GM21381 (cell line): ENCODE data around the gene GIT2.
"Not testable (repeated sequence)": the region's sequence is repeated elsewhere in the genome, so short reads cannot be mapped to it uniquely, and the experiment has no call there.

Experiments used
- ATAC-seq: cut with Tn5 transposase; IDR thresholded peaks from one replicate; pipeline ENCODE4 v1.9.1; 2021; ENCODE audit warnings: mild to moderate bottlenecking, moderate library complexity; ENCODE audit not compliant: unreplicated experiment

Gene GIT2

GRCh38 chr12:110006115-110006514, 9.9 kb upstream of the GIT2 start:
- ATAC-seq: no peak

DNA sequence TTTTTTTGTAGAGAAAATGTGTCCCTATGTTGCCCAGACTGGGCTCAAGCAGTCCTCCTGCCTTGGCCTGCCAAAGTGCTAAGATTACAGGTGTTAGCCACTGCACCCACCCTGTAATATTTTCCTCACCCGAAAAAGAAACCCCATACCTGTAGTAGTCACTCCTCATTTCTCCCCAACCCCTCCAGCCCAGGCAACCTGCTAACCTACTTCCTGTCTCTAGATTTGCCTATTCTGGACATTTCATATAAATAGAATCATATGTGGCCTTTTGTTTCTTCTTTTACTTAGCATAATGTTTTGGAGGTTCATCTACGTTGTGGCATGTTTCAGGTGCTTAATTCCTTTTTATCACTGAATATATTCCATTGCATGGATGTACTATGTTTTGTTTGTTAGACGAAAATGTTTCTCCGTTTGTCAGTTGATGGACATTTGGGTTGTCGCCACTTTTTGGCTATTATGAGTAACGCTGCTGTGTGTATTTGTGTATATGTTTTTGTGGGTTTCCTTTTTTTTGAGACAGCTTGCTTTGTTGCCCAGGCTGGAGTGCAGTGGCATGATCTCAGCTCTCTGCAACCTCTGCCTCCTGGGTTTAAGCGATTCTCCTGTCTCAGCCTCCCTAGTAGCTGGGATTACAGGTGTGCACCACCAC, 9.3 kb upstream of the GIT2 start:
- no peak for ATAC-seq

DNA sequence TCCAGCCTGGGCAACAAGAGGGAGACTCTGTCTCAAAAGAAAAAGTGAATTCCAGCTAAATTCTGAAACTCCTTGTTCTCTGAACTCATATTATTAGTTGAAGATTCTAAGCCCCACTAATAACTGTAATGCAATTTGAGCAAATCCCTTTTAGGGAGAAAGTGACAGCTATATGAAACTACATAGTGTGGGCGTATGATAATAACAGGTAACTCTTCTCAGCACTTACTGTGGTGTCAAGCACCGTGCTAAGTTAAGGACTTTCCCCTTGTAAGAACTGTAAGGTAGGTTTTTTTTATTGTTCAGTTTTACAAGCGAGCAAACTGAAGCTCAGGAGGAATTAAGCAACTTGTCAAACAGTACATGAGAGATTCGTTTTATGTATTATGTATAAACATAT, 8.4 kb upstream of the GIT2 start:
- no peak for ATAC-seq

DNA sequence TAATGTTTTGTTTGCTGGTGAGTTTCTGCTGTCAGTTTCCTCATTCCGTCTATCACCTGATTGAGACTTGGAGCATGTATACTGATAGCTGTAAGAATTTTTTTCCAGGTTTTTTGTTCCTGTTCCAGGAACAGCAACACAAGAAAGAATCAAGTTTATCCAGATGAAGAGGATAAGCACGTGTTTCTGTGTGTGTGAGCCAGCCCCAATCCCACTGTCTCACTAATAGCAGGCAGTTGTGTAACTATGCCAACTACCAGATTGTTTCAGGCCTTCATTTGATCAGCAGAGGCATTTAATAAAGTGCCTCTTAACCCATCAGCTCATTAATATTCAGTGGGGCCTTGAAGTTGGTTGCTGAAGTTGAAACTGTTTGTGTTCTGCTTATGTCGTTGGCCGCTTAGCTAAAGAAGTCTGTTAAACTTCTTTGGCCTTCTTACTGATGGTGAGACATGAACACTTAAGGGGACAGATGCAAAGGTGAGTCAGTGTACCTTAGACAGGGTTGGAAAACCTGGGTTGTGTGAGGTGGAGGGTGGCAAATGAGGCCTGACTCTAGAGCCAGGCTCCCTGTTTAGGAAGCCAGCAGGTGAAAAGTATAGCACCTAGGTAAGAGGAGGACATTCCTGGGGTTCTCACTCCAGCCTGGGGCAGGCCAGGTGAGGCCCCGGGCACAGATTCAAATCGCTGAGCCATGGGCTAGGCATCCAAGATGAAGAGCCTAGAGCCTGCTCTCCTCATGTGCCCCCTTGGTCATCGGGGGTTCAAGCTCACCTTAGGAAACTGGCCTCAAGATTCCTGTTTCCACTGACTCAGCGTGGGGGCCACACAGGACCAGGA, 6.7 kb upstream of the GIT2 start:
- no peak for ATAC-seq

DNA sequence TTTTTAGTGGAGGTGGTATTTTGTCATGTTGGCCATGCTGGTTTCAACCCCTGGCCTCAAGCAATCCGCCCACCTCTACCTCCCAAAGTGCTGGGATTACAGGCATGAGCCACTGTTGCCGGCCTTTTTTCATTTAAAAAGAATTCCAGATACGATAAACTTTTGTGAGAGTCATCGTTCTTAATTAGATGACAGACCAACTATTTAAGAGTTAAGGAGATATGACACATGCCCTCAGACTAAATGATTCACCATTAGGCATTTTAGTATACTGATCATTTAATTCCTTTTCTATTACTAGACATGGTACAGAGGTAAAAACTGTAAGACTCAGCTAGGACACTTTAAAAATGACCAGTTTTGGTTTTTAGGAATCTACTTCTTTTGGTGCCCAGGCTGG, 5.4 kb upstream of the GIT2 start:
- ATAC-seq: no peak

GRCh38 chr12:109999983-110000505, 3.9 kb upstream of the GIT2 start:
- ATAC-seq: no peak

- ATAC-seq: no peak
Observed at GRCh38 chr12:109999649-109999971, 3.4 kb upstream of the GIT2 start.

DNA sequence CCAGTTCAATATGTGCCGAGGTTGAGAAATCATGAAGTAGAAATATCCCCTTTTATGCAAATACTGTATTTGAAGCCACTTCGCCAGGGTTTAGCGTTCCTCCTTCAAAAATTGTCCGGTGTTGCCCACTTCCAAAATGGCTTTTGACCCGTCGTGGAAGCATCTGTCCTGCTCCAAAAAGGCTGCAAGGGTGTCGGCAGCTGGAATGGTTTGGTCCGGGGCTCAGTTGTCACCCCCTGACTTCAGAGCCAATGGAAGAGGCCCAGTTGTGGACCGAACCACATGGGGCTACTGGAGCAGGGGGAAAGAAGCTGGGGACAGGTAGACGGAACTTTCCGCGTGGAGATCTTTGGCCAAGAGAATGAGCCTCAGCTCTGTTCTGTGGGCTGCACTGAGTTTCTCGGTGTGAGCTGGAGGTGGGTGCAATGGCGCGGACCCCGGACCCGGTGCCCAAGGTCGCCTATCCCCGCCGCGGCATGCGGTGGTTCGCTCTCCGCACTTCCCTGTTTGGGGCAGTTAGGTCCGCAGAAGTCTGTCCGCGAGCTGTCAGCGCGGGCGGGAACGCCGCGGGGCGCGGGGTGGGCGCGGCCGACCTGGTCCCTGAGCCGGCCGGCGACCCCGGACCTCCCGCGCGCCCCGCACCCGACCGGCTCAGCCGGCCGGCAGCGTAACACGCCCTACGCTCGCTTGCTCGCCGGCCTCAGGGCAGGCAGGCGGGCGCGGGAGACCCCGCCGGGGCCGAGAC, 2.9 kb upstream of the GIT2 start, which contains the start of gene ANKRD13A:
TSS of gene ANKRD13A (plus strand) at position 527 of the 745 bp plus-strand sequence. CDS start 259 bp downstream, outside the sequence.
- ATAC-seq: peak; percentile 53

DNA sequence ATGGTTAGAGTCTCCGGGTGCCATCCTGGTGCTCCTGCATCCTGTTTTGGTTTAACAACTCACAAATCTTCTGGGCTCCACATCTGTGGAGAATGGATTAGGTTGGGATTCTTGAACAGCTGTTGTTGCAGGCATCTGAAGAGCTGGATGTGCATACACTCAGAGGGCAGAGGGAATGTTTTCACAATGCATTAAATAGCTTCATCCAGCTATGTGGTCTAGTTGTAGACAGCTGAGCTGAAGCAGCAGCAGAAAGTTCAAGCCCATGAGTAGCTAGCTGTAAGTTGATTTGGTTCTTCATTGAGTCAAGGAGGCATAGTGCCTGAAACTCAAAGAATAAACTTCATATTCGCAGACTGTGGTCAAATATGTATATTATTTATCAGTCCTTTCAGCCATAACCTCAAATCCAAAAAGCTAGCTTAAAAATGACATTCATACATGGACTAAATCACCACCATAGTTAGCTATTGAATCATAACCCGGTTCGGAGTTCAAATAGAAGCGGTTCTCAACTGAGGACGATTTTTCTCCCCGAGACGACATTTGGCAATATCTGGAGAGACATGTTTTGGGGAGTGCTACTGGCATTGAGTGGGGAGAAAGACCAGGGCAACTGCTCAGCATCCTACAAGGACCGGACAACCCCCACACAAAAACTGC, 2.2 kb upstream of the GIT2 start:
- ATAC-seq: no peak

DNA sequence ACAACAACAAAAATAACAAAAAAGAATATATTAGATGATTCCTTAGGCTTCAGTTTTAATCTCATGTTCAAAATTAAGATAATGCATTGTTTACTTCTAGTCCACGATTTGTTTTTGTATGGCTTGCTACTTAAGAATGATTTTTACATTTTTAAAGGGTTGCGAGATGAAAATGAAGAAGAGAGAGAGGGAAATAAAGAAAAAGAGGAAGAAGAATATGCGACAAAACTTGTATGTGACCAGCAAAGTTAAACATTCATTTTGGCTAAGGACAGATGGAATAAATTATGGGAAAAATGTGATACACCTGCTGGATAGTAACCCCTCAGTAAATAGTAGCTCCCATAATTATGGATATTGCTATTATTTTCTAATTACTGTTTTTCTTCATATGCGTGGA, 1.2 kb upstream of the GIT2 start:
- ATAC-seq: no peak

DNA sequence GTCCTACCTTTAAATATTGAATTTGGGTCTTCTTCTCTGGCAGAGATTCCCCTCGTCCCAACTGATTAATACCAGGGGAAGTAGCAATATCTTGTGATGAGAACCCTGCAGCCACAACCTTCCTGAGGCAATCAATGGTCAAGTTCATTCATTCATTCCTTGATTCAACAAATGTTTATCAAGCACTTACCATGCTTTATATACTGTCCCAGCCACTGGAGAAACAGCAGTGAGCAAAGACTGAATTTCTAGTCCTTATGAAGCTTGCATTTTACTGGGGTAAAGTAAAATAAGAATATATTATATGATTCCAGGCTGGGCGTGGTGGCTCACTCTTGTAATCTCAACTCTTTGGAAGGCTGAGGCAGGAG, 300 bp upstream of the GIT2 start:
- ATAC-seq: no peak

GRCh38 chr12:109995361-109995685, 845 bp downstream of the GIT2 start:
- ATAC-seq: no peak

GRCh38 chr12:109994401-109995175, 1.6 kb downstream of the GIT2 start:
- no peak for ATAC-seq

- no peak for ATAC-seq
Observed at GRCh38 chr12:109993091-109993490, 3.1 kb downstream of the GIT2 start.

GRCh38 chr12:109991586-109991985, 4.6 kb downstream of the GIT2 start:
- ATAC-seq: no peak

DNA sequence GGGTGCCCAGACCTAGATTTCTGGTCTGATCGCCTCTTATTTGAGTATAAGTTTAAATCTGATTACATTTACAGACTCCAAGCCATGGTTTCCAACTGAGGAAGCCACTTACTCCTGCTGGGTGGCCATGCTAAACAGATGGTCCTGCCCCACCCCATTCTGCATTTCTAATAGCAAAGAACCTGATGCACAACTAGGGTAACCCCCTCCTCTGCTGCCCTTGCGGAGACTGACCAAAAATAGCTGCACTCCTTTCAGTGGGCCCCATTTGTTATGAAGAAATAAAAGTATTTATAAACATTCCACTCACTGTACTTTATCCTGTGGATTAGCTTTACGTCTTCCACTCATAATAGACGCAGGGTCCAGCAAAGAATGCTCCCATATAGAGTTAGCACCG, 6.8 kb downstream of the GIT2 start:
- ATAC-seq: no peak

DNA sequence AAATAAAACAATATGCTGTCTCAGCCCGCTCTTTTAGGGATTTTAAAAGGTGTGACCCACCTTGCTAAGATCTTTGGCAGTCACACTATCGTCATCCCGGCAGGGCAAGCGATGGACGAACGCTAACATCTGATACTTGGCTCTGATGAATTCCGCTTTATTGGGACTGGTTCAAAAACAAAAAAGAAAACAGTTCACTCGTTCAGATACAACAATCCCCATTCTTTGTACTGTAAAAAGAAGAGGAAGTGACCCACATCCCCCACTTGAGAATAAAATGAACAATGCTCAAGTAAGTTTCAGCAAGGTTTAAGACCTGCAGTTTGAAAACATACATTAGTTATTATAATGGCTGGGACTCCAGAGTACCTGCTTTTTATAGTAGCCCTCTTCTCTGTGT, 7.3 kb downstream of the GIT2 start:
- ATAC-seq: no peak

- no peak for ATAC-seq
Observed at GRCh38 chr12:109988274-109988673, 7.9 kb downstream of the GIT2 start.

DNA sequence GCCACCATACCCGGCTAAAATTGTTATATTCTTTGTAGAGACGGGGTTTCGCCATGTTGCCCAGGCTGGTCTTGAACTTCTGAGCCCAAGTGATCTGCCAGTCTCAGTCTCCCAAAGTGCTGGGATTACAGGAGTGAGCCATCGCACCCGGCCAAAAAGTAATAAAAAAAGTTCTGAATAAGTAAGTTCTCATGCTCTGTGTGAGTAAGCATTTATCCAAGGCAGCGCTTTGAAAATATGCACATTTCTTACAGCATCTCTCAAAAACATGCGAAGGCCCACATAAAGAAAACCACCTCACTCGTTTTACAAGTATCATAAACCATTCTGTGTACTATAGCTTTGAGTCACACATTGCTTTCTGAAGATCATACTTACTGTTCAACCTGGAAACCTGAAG, 8.6 kb downstream of the GIT2 start:
- ATAC-seq: no peak

DNA sequence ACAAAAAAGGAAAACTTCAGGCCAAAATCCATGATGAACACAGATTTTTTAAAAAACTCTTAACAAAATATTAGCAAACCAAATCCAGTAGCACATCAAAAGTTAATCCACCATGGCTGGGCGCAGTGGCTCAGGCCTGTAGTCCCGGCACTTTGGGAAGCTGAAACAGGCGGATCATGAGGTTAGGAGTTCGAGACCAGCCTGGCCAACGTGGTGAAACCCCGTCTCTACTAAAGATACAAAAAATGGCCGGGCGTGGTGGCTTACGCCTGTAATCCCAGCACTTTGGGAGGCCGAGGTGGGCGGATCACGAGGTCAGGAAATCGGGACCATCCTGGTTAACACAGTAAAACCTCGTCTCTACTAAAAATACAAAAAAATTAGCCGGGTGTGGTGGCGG, 9.9 kb downstream of the GIT2 start:
- not testable (repeated sequence) for ATAC-seq
